Karpas-422 (cell line): ENCODE data around the gene BAZ2B. TPM values are rescaled to one million over a fixed set of nuclear protein-coding genes. Genes with fewer than 3 reads are reported as not detected.

Experiments used
- DNase-seq: peaks from one replicate; pipeline ENCODE4 v3.0.0-alpha.2; 2015
- H2AFZ ChIP-seq: fragments of 200-600 bp; sonication (generic); 2 replicates; pipeline ENCODE4 v1.6.1; 2014; ENCODE audit warnings: antibody characterized with exemption, low read length, mixed read lengths
- H3K27ac ChIP-seq: fragments of 200-600 bp; sonication (generic); 2 replicates; pipeline ENCODE4 v1.5.1; 2014; ENCODE audit warnings: mild to moderate bottlenecking, low read length, moderate library complexity
- H3K27me3 ChIP-seq: fragments of 200-600 bp; sonication (generic); 2 replicates; pipeline ENCODE4 v1.6.1; 2014; ENCODE audit warnings: low read length, mixed read lengths
- H3K36me3 ChIP-seq: fragments of 200-600 bp; sonication (generic); 2 replicates; pipeline ENCODE4 v1.6.1; 2014; ENCODE audit warnings: low read length, mixed read lengths; ENCODE audit not compliant: insufficient read depth
- H3K4me1 ChIP-seq: fragments of 200-600 bp; sonication (generic); 2 replicates; pipeline ENCODE4 v1.6.1; 2014; ENCODE audit warnings: mild to moderate bottlenecking, low read length, mixed read lengths
- H3K4me2 ChIP-seq: fragments of 200-600 bp; sonication (generic); 2 replicates; pipeline ENCODE4 v1.6.1; 2014; ENCODE audit warnings: low read length, low read depth, mild to moderate bottlenecking; ENCODE audit not compliant: poor library complexity, severe bottlenecking
- H3K4me3 ChIP-seq: fragments of 200-600 bp; sonication (generic); 2 replicates; pipeline ENCODE4 v1.5.1; 2014; ENCODE audit warnings: mild to moderate bottlenecking, antibody characterized with exemption, low read length, mixed read lengths
- H3K79me2 ChIP-seq: fragments of 200-600 bp; sonication (generic); 2 replicates; pipeline ENCODE4 v1.6.1; 2014; ENCODE audit warnings: mild to moderate bottlenecking, low read length, mixed read lengths
- H3K9ac ChIP-seq: fragments of 200-600 bp; sonication (generic); 2 replicates; pipeline ENCODE4 v1.6.0; 2014; ENCODE audit warnings: low read length
- H3K9me2 ChIP-seq: fragments of 200-600 bp; sonication (generic), shearing (Covaris generic); replicated peaks from 2 replicates; pipeline ENCODE4 v1.6.0; 2014; ENCODE audit warnings: mild to moderate bottlenecking, low read length, moderate library complexity; ENCODE audit not compliant: insufficient read depth
- H3K9me3 ChIP-seq: fragments of 300-700, 200-600 bp; sonication (generic); 2 replicates; pipeline ENCODE4 v1.6.1; 2014; ENCODE audit warnings: low read length, mixed read lengths
- H4K20me1 ChIP-seq: fragments of 200-600 bp; sonication (generic); 2 replicates; pipeline ENCODE4 v1.6.1; 2014; ENCODE audit warnings: mild to moderate bottlenecking, antibody characterized with exemption, low read length, low read depth; ENCODE audit not compliant: insufficient read depth
- total RNA-seq: library from RNA; depleted of rRNA; stranded (reverse); fragments of >200 nt; shearing (Covaris generic); gene quantifications from 2 replicates; pipeline ENCODE4 v1.2.3, GENCODE V29; 2014; ENCODE audit warnings: low replicate concordance

BAZ2B gene
- total RNA-seq, 1 experiment from 2014 or later, result 2.2 TPM

DNA sequence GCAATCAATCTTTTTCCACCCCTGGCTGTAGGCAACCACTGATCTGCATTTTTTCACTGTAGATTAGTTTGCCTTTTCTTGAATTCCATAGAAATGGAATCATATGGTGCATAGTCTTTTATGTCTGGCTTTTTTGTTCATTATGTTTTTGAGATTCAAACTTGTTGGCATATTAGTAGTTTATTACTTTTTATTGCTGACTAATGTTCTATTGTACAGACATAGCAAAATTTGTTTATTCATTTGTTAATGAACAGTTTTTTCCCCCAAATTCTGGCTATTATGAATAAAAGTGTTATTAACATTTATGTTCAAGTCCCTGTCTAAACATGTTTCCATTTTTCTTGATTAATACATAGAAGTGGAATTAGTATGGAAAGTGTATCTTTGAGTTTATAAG lies 308.4 kb downstream of the BAZ2B start:
- Histone ChIP-seq H2AFZ (no peak overlapping the region), H3K27me3 (no peaks in the 10 kb centered on the region), H3K4me2 (no peak overlapping the region), H3K36me3 (no peaks in the 10 kb centered on the region), H3K27ac (no peak overlapping the region), H3K9me3 (no peaks in the 10 kb centered on the region), H3K9ac (no peak overlapping the region), H4K20me1 (no peaks in the 10 kb centered on the region), H3K4me3 (no peak overlapping the region), H3K9me2 (no peaks in the 10 kb centered on the region; the same call in 1 of the 2 replicates), H3K79me2 (no peaks in the 10 kb centered on the region), H3K4me1 (no peaks in the 10 kb centered on the region)
- DNase-seq, result no peak

DNA sequence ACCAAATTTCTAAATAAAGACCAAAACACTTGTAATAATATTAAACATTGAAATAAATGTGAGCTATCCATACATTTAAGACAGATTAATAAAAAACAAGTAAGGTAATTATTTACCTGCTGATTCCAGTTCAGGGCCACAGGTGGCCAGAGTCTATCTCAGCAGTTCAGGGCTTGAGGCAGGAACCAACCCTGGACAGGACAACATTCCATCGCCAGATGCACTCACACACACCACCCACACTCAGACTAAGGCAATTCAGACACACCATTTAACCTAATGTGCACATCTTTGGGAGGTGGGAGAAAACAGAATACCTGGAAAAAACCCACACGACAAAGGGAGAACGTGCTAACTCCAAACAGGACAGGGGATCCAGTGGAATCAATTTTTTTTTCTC lies 315.8 kb downstream of the BAZ2B start:
- H3K4me2 ChIP-seq, result no peak overlapping the region
- no peaks in the 10 kb centered on the region for H3K79me2 ChIP-seq
- no peak for DNase-seq
- H3K9ac ChIP-seq, result no peak overlapping the region
- no peak overlapping the region for H3K27ac ChIP-seq
- no peaks in the 10 kb centered on the region for H3K36me3 ChIP-seq
- no peaks in the 10 kb centered on the region for H3K9me3 ChIP-seq
- H3K9me2 ChIP-seq, result no peaks in the 10 kb centered on the region
- H3K4me3 ChIP-seq, result no peak overlapping the region
- no peaks in the 10 kb centered on the region for H4K20me1 ChIP-seq
- no peak overlapping the region for H2AFZ ChIP-seq
- H3K4me1 ChIP-seq, result no peaks in the 10 kb centered on the region
- no peaks in the 10 kb centered on the region for H3K27me3 ChIP-seq

DNA sequence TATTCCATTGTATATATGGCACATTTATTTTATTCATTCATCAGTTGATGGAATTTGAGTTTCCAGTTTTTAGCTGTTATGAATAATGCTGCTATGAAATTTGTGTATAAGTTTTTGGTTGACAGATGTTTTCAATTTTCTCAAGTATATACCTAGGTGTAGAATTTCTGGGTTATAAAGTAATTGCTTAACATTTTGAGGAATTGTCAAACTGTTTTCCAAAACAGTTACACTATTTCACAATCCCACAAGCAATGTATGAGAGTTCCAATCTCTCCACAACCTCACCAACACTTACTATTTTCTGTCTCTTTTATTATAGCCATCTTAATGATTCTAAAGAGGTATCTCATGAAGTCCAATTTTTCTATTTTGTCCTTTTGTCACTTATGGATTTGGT lies 317.4 kb downstream of the BAZ2B start:
- Histone ChIP-seq H3K4me1 (no peaks in the 10 kb centered on the region), H3K79me2 (no peaks in the 10 kb centered on the region), H3K27ac (no peak overlapping the region), H3K4me2 (no peak overlapping the region), H3K9me3 (no peaks in the 10 kb centered on the region), H3K9me2 (no peaks in the 10 kb centered on the region), H3K36me3 (no peaks in the 10 kb centered on the region), H3K27me3 (no peaks in the 10 kb centered on the region), H4K20me1 (no peaks in the 10 kb centered on the region), H3K9ac (no peak overlapping the region), H3K4me3 (no peak overlapping the region), H2AFZ (no peak overlapping the region)
- no peak for DNase-seq

DNA sequence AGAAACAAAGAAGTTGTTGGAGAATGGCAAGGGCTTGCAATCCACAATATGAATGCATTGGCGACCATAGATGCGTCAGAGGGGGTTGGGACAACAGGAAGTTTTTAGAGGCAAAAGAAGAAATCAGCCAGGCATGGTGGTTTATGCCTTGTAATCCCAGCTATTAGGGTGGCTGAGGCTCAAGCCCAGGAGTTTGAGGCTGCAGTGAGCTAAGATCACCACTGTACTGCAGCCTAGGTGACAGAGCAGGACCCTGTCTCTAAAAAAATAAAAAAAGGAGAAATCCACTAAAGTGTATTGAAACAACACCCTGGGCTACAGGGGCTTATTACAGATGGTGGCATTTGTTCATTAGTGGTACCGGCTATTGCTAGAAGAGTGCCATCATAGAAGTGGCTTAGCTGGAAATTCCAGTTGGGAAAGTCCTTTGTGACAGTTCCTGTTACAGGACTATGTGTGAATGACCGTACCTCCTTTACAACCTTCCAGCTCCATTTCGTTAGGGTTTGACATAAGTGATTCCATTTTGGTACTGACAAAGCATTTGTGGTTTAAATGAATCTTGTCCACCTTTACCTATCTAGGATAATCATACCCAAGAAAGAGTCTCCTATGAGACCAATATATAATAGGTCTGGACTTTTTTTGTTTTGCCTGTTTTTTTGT lies 319.2 kb downstream of the BAZ2B start:
- H3K4me2 ChIP-seq, result no peak overlapping the region
- no peaks in the 10 kb centered on the region for H3K9me2 ChIP-seq
- no peaks in the 10 kb centered on the region for H3K36me3 ChIP-seq
- no peaks in the 10 kb centered on the region for H3K79me2 ChIP-seq
- no peak overlapping the region for H3K27ac ChIP-seq
- DNase-seq, result no peak
- no peak overlapping the region for H3K9ac ChIP-seq
- H3K27me3 ChIP-seq, result no peaks in the 10 kb centered on the region
- H3K4me3 ChIP-seq, result no peak overlapping the region
- no peaks in the 10 kb centered on the region for H3K9me3 ChIP-seq
- no peaks in the 10 kb centered on the region for H3K4me1 ChIP-seq
- no peak overlapping the region for H2AFZ ChIP-seq
- no peaks in the 10 kb centered on the region for H4K20me1 ChIP-seq

DNA sequence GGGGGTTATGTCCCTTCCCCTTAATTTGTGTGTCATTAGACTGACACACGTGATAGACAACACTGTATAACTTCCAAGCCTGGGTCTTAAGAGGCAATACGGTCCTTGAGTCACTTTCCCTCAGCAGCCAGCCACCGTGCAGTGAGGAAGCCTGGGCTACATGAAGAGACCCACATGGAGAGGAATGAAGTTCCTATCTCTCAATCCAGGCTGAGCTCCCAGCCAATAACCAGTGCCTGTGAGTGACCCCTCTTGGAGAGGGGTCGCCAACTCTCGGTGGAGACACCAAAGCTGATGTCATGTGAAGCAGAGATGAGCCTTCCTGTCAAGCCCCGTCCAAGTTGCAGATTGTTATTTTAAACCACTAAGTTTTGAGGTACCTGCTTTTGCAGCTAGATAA lies 324.2 kb downstream of the BAZ2B start:
- no peak overlapping the region for H2AFZ ChIP-seq
- no peaks in the 10 kb centered on the region for H3K36me3 ChIP-seq
- DNase-seq, result no peak
- no peaks in the 10 kb centered on the region for H3K27me3 ChIP-seq
- H3K9me2 ChIP-seq, result no peaks in the 10 kb centered on the region
- no peak overlapping the region for H3K4me2 ChIP-seq
- no peak overlapping the region for H3K9ac ChIP-seq
- no peaks in the 10 kb centered on the region for H3K79me2 ChIP-seq
- no peak overlapping the region for H3K4me3 ChIP-seq
- H4K20me1 ChIP-seq, result no peaks in the 10 kb centered on the region
- H3K27ac ChIP-seq, result no peak overlapping the region
- peaks cover 3% of the 10 kb centered on the region for H3K4me1 ChIP-seq
- no peaks in the 10 kb centered on the region for H3K9me3 ChIP-seq

DNA sequence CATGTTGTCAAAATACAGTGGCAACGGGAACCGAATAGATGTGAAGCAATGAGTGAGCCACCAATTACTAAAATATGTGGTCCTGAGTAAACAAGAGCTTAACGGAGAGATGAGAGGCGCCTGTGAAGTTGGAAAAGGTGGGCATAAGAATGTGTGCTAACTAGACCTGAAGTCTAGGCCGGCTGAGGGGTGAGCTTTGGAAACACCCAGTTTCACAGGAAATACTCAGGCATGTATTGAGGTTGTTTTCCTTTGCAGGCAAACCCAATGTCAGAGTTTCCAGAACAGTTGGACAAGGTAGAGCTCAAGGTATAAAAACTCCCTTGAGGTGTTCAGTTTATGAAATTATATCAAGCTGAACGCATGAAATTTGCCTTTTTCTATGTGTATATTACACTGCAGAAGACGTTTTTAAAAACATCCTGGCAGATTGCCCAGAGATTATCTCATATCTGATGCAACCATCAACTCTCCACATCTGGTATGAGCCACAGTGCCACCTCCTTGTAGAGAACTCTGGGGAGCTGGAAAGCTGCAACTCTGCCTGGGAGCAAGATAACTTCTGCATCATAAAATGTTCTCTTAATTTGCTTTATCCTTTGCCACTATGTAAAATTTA lies 325.9 kb downstream of the BAZ2B start:
- H2AFZ ChIP-seq, result no peak overlapping the region
- H3K4me2 ChIP-seq, result no peak overlapping the region
- no peaks in the 10 kb centered on the region for H3K9me2 ChIP-seq
- H3K79me2 ChIP-seq, result no peaks in the 10 kb centered on the region
- no peak overlapping the region for H3K4me3 ChIP-seq
- DNase-seq, result peak; percentile 47
- no peaks in the 10 kb centered on the region for H4K20me1 ChIP-seq
- no peaks in the 10 kb centered on the region for H3K27me3 ChIP-seq
- H3K36me3 ChIP-seq, result no peaks in the 10 kb centered on the region
- no peak overlapping the region for H3K9ac ChIP-seq
- H3K4me1 ChIP-seq, result peaks cover 8% of the 10 kb centered on the region
- H3K9me3 ChIP-seq, result no peaks in the 10 kb centered on the region
- no peak overlapping the region for H3K27ac ChIP-seq

DNA sequence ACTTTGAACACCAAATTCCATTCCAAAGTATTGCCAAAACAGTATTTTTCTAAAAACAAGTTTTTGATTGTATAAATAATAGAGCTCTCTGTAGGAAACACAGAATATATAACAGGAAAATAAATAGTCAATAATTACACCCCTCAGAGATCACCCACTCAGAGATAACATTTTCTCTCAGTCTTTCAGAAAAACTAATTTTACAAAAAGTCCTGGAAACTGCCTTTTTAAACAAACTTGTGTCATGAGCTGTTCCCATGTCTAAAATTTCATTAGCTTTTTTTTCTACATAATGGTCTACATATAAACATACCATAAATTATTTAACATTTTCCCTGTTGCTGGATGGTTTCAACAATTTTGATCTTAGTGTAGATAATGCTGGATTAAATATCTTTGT lies 328.6 kb downstream of the BAZ2B start:
- DNase-seq, result no peak
- Histone ChIP-seq H3K36me3 (no peaks in the 10 kb centered on the region), H4K20me1 (no peaks in the 10 kb centered on the region), H3K4me3 (no peak overlapping the region), H3K27me3 (no peaks in the 10 kb centered on the region), H3K9me2 (no peaks in the 10 kb centered on the region), H3K4me1 (peaks cover 8% of the 10 kb centered on the region), H3K27ac (no peak overlapping the region), H2AFZ (no peak overlapping the region; the same call in 1 of the 2 replicates), H3K9ac (no peak overlapping the region), H3K79me2 (no peaks in the 10 kb centered on the region), H3K9me3 (no peaks in the 10 kb centered on the region), H3K4me2 (no peak overlapping the region)

DNA sequence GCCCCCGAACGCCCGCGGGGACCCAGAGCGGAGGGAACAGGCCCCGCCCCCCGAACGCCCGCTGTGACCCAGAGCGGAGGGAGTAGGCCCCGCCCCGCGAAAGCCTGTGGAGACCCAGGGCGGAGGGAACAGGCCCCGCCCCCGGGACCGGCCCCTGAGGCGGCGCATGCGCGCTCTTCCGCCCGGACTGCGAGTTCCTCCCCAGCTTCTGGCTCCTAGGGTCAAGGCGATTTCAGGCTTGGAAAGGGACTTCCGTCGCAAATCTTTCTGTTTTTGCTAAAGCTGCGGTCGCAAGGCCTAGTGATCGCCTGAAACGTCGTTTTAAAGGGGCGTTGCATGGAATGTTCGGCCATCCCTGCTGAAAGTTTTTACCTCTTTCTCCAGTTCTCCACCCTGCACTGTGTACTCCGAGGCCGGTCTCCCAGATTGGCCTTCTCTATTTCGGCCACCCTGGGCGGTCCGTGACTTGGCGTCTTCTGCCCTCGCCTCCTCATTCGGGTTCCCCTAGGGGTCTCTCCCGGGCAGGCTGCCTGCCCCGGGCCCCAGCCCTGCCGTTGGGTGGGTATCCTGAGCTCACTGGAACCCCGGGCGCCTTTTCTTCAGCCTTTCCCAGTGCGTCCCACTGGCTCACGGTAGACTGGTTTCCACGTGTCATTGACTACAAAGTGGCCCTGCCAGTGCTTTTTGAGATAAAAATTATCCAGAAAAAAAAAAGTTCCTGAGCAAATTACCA lies 329.5 kb downstream of the BAZ2B start:
- Histone ChIP-seq H3K9ac (peak overlapping the region; percentile 67), H4K20me1 (no peaks in the 10 kb centered on the region), H3K36me3 (no peaks in the 10 kb centered on the region), H3K27ac (no peak overlapping the region), H3K9me2 (no peaks in the 10 kb centered on the region), H3K4me2 (peak overlapping the region; percentile 64), H2AFZ (peak overlapping the region; percentile 97), H3K9me3 (no peaks in the 10 kb centered on the region), H3K4me1 (peaks cover 8% of the 10 kb centered on the region), H3K4me3 (peak overlapping the region; percentile 61), H3K79me2 (no peaks in the 10 kb centered on the region), H3K27me3 (no peaks in the 10 kb centered on the region)
- DNase-seq, result peak; percentile 94
